Measurements from ENCODE around the gene GJA5.

The GJA5 gene

DNA sequence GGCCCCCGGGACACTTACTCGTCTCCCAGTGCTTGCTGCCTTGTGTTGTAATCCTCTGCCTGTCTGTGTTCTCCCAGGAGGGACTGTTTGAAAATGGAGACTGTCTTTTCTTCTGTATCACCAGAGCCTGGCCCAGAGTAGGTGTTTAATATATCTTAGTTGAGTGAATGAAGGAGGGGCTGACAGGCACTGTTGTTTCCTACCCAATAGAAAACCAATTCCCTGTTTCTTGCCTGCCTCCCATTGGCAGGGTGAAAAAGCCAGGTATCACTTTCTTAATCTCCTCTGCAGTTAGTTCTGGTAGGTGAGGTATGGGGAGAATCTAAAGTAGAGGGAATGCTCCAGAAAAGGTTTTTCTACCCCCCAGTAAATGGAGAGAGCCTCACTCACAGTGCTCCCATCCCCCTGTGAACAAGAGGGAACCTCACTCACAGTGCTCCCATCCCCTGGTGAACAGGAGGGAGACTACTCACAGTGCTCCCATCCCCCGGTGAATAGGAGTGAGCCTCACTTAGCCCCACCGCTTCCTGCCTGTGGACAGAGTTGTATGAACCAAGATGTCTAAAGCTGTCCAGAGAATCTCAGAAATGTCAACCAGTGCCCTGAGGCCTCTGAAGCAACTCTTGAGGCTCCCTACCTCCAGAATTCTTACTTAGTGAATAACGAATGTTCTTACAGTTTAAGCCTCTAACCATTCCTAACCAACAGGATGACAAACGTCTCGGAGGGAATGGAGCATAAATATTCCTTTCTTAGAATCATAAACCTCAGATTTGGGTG is at the start of gene GJA5:
Gene GJA5 (minus strand): TSS at position 122 of the 780 bp plus-strand sequence. CDS start 1,364 bp downstream, outside the sequence.
- no peak for FAIRE-seq

DNA sequence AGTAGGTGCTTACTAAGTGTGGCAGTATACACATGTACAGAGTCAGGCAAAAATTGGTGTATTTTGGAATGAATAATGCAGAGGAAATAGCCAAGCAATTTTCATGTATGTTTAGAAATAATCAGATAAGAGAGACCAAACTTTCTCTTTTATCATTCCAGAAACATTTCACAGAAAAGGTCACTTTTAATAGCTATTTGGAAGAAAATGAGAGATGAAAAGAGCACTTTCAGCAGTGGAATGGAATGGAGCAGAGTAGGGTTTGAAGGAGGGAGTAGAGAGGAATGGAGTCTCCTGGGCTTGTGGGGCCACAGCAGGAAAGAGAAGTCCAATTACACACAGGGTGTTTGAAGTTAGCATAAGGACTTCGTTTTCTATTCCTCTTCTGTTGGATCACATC is 48.8 kb upstream of the GJA5 start:
- no peak for FAIRE-seq

DNA sequence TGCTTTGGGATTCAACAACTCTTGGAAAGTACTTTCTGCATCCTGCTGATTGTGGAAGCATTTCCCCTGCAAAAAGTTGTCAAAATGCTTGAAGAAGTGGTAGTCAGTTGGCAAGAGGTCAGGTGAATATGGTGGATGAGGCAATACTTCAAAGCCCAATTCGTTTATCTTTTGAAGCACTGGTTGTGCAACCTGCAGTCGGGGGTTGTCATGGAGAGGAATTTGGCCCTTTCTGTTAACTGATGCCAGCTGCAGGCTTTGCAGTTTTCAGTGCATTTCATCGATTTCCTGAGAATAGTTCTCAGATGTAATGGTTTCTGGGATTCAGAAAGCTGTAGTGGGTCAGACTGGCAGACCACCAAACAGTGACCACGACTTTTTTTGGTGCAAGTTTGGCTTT is 47.6 kb upstream of the GJA5 start:
- no peak for FAIRE-seq

DNA sequence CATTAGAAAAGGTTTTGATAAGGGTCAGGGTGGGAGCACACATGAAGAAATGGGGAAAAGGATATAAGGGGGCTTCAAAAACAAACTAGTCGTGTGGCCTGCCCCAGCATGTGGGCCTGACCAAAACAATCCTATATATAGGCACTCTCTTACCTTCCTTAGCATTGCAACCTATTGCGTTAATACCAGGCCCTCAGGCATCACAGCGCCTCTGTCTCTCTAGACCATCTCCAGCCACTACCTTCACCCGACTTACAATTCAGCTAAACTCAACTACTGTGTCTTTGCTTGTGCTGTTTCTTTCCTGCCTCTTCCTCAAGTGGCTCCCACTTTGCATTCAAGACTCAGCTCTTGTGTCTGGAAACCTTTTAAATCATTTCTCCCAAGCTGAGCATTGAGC is 47.0 kb upstream of the GJA5 start:
- FAIRE-seq, result no peak

DNA sequence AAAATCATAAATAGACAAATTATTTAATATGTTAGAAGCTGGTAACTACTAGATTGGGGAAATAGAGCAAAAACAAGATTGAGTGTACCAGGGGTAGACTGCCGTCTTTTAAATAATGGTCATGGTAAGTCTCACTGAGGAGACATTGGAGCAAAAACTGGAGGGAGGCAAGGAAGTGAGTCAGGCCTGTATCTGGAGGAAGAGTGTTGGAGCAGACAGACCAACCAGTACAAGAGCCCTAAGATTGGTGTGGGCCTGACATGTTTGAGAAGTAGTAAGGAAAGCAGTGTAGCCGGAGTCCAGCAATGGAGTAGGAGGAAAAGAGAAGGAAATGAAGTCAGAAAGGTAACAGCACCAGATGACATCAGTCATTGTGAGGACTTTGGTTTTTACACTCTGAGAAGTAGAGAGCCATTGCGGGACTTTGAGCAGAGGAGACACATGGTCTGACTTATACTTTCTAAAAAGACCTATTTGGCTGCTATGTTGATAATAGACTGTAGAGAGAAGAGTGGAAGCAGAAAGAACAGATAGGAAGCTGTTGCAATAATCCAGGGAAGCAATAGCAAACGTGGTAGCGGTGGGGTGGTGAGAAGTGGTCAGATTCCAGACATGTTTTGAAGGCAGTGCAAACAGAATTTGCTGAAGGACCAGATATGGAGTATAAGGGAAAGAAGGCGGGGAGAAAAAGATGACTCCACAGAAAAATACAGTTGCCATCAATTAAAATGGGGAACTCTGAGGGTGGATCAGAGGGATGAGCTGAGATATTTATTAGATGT is 44.7 kb upstream of the GJA5 start:
- no peak for FAIRE-seq

DNA sequence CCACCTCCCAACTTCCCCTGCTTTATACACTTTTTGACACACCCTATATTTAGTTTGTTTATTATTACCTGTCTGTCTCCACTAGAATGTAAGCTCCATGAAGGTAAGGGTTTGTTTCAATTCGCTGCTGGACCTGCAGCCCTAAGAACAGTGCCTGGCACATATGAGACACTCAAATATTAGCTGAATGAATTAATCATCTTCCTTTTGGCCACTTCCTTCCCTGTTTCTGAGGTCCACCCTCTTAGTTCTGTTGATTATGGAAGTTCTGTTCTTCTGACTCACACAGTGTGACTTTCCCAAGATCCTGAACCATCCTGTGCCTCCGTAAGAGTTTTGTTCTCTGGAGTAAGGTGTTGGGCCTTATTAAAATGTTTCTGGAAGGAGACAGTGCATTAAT is 40.4 kb upstream of the GJA5 start:
- no peak for FAIRE-seq

DNA sequence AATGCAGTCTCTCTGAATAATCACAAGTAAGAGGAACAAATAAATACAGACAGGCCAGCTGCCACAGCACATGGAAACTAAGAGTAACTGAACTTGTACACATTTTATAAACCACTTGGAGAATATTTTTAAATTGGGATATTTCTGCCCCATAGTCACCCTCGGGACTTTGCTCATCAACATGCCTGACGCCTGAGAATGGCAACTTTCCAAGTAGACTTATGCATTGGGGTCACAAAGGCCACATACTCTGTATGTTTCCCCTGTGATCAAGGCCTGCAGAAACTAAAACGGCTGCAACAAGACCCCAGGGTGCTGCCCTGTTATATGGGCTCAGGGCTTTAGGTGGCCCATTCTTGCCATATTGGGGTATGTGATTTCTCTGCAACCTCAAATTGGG is 38.3 kb upstream of the GJA5 start:
- FAIRE-seq, result no peak

DNA sequence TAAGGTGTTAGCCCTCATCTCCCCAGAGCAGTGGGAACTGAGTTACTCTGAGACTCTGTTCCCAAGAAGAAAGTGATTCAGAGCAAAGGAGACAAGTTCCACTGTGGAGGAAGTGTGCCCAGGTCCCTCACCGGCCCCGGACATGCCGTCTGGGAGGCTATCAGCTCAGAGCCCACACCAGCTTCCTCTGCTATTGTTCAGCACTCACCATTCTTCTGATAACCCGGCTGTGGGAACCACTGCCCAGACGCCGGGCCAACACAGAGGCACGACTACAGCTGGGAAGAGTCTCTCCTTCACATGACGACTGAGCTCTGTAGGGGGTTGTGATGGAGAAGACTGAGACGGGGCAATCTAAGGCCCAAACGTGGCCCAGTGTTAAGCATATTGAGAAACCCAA is 34.2 kb upstream of the GJA5 start:
- no peak for FAIRE-seq

DNA sequence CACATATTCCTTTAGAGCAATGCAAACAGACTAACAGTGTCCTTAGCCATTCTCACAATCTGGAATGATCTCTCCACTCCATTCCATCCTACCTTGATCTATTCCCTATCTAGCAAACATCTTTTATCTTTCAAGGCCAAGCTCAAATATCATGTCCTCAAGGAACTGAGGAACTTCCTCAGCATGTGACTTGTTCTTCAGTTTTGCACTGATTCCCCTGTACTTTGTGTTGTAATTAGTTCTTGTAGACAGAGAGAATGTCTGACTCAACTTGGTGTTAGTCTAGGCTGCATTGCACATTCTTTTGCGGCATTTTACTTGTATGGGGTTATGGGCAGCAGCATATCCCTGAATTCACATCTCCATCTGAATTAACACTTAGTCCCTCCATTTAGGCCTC is 31.5 kb upstream of the GJA5 start:
- FAIRE-seq, result no peak

DNA sequence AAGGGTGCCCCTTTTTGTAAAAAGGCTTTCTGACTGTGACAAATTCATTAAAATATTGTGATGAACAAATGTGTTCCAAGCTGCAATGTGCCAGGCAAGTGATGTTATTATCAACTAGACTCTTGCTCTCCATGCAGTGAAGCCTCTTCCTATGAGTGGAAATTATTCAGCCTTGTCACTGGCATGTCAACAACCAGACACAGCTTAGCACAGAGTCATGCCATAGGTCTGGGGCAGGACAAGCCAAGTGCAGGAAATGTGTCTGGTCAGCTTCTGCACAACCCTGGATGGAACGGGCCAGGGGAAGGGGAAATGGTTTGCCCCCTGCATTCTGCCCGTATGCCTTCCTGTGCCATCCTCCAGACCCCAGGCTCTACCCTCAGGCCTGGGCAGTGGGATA is 27.4 kb upstream of the GJA5 start:
- FAIRE-seq, result no peak

DNA sequence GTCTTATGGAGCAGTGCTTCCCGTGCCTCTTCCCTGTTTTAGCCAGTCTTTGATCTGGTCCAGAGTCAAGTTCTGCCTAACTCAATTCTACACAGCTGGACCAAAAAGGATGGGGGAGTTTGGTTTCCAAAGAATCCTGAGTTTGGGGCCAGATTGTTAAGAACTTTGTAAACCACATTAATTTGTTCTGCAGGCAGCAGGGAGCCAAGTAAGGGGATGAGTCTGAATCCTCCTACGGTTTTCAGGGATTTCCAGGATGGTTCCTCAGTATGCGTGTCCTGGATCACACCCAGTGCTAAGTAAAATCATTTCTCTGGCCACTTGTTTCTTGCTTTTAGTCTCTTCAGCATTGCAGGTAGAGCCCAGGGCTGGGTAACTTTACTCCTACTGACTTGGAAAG is 26.1 kb upstream of the GJA5 start:
- FAIRE-seq, result no peak

DNA sequence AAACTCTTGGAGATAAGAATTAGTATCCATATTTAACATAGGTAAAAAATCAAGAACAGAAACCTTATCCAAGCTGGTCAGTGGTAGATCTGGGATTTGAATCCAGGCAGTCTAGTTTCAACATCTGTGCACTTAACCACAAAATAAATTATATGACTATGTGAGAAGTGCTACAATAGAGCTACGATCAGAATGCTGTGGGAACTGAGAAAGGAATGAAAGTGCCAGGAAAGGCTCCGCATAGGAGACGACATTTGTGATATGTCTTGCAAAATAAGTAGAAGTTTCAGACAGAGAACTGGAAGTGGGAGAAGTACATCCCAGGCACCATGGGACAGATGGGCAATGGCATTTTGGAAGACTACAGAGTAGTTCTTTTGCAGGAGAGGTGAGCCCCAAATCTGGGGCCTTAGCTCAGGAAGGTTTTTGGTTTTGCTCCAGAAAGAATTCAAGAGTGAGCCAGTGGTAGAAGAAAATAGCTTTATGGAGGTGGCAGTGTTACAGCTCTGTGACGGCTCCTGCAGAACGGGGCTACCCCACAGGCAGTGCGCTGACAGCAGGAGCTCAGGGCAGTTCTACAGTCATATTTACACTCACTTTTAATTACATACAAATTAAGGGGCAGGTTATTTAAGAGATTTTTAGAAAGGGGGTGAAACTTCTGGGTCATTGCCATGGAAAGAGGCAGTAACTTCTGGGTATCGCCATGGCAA is 25.5 kb upstream of the GJA5 start:
- no peak for FAIRE-seq

DNA sequence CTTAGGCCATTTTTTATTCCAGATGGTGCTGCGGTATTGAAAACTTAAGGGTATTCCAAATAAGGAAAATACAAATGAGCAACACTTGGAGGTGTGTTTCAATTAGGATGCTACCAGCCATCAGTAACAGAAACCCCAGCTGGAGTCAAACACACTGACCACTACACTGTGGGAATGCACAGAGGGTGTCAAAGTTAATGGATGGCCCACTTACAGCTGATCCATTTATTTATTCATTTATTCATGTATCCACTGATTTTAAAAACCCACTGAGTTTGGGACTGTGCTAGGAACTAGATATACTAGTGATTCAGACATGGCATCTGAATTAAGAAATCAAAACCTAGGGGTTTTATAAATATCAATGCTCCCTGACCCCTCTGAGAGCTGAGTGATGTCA is 24.5 kb upstream of the GJA5 start:
- no peak for FAIRE-seq

DNA sequence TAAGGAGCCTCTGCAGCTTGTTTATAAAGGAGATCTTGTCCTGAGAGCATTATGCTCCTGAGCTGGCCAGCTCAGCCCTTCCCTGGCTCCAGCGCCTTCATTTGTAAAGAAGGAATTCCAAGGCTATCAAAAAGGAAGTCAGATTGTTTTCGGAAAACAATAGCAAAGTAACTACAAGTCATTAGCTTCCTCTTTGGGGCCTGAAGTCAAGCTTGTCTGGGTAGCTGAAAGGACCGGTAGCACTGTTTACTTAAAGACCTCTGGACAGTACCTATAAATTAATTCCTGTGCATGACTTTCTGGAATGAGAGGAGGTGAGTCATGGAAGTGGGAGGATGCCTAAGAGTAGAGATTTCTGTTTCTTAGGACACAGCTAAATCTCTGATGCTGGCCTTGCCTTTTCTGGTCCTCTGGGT is 20.7 kb upstream of the GJA5 start:
- FAIRE-seq, result no peak

DNA sequence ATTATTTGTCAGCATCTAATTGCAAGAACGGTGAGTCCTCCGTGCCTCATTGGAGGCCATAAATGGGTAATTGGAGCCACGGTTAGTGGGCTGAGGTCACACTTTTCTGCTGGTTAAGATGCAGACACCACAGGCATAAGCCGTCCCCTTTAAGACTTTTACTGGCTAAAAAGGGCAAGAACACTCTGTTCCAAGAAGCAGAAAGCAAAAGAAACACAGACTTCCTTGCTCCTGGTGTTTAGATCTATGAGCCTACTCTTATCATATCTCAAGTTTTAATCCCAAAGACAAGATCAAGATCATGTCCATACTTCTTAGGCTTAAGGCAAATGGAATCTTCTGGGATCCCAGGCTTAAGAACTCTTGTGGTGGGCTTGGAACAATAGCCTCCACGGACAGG is 17.3 kb upstream of the GJA5 start:
- no peak for FAIRE-seq

DNA sequence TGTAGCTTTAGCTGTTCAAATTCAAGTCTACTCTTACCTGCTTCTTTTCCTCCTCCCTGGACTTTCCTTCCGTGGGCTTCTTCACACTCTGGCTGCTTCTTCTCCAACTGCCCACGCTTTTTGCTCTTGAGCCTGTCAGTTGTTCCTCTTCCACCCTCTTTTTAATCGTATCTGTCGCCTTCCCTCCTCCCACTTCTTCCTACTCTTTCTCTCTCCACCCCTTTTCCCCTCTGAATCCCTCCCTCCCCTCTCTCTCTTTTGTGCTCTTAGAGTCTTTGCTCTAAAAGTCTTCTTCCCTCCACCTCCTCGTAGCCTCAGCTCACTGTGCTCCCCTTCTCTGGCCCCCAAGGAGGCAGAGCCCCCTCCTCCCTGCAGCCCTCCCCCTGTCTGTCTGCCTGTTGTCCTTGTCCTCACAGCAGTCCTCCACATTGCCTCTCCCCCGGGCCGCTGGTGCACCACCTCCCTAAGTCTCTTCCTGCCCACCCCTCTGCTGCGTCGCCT is 12.9 kb upstream of the GJA5 start:
- no peak for FAIRE-seq

DNA sequence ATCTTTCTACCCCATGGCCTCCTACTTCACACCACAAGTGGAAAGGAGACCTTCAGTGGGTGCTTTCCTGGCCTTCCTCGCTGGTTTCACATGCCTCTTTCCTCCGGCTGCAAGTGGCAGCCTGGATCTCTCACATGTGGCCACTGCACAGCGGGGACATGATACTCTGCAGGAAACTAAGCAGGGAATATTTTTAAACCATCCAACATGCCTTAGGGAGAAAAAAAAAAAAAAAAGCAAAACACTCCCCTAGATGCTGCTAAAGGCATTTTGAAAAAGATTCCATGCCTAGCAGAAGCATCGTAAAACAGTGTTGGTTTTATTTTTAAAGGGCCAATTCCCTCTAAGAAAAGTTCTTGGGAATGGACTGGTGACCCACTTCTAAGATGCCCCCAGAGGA is 12.2 kb upstream of the GJA5 start:
- no peak for FAIRE-seq

DNA sequence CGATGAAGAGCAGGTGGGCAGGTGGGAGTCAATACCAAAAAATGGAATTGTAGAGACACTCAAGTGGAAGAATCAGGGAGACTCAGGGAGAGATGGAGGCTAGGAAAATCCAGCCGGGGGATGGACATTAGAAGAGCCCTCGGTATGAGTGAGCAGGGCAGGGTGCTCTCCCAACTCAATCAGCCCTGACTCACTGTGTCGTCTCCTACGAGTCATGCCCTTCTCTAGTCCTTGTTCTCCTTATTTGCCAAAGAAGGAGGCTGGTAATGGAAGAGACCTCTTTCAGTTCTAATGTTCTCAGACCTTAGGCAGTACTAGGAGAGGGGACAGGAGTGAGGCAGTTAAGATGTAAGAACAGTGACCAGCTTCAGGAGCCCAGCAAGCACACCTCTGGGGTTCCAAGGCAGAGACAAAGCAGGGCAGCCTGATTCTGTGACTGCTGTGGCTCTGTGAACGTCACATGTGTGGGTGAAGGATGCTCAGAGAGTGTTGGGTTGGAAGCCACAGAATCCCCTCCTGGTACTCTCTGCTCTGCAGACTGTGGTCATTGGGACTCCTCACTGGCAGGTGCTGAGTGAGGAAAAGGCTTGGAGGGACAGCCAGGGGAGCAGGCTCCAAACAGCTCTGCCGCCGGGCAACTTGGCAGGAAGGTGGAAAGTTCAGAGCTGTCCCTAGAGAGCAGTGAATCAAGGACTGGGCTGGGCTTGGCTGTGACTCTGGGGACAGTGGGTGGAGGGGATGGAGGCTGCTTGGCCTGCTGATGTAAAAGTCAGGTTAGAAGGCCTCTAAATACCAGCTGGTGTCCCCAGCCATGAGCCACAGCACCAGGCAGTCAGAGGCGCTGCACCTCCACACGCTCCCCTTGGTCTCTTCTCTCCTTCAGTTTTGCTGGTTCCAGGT is 11.1 kb upstream of the GJA5 start:
- FAIRE-seq, result no peak

DNA sequence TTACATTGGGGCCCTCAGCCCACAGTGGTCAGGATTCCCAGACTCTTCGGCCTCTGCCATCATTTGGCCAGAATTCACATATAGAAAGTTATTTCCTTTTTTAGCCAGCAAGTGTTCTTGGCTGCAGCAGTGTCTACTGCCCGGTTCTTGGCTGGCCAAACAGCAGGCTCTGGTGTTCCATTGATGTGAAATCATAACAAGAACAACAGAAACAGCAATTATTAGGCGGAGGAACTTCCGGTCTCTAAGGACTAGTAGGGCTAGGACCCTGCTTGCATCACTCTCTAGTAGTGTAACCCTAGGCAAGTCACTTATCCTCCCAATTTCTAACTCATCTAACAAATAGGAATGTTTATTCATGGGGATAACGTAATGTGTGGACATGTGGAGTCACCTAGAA is 8.7 kb upstream of the GJA5 start:
- FAIRE-seq, result no peak

DNA sequence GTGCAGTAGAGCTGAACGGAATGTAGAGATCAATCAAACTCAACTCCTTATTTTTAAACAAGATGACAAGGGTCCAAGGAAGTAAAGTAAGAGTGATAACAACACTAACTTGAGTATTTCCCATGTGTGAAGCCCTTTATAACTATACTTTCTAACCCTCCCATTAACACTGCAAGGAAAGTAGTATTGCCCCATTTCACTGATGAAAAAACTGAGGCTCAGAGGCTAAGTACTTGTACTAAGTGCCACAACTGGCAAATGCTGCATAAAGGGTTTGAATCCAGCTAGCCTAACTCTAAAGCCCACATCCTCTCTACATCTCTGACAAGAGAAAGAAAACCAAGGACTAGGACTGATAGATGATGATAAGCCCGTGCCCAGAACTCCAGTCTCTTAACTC is 8.2 kb upstream of the GJA5 start:
- FAIRE-seq, result no peak

DNA sequence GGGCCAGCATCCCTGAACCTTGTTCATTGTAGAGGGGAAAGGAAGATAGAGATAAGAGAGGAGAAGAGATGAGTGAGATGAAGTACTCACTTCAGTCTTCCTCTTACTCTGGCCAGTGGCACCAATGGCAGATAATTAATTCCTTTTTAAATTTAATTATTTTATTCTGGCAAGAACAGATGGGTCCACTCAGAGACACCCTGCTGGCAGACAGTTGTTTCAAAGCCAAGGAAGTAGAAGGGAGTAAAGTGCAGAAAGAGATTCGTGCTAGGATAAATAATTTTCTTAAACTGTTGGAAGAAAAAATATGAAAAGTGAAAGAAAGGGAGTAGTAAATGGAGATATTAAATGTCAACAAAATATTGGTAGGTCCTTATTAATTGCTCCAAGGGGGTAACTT is 7.7 kb upstream of the GJA5 start:
- FAIRE-seq, result no peak

DNA sequence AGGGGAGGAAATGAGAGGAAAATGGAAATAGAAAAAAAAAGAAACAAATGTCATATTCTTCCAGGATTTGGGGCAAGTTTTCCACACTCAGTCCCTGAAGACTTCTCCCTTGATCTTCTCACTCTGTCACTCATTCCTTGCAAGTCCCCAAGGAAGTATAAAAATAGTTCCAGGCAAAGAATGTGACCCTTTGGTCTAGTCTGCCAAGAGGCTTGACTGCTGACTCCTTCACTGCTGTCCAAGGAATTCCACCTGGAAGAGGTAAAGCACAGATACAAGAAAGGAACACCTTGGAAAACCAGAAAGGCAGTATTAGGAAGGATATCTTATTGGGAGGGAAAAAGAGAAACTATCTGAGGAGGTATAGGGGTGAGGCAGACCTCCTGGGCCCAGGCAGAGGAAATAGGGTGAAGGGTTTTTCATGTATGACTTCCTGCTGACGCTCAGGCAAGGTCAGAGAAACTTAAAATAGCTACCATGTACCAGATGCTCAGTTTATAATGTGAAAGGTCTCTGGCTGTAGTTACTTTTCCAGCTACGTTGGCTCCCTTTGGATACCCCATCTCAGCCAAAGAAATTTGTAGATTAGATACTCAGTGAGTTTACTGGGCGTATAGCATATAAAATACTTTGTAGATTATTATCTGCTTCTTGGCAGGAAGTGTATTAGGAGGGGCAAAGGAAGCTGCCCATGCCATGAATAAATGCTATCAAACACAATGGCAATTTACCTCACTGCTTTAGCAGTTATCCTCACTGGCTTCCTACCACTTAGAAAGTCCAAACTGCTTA is 2.0 kb upstream of the GJA5 start:
- no peak for FAIRE-seq

Measured in A204.1 (cell line).